Measurements from ENCODE around the gene STMN3.

STMN3 gene

GRCh38 chr20:63606686-63607085 is 46.5 kb downstream of the STMN3 start:
- DNase-seq, result no peak

- no peak for DNase-seq
These were observed 50.9 kb downstream of the STMN3 start for GRCh38 chr20:63602321-63602720.

- DNase-seq, result peak; percentile 41
These were observed 51.5 kb downstream of the STMN3 start for GRCh38 chr20:63601679-63602078.

GRCh38 chr20:63599396-63600050 is 53.7 kb downstream of the STMN3 start:
- no peak for DNase-seq

- no peak for DNase-seq
These were observed 54.5 kb downstream of the STMN3 start for GRCh38 chr20:63598479-63599395.

- DNase-seq, result no peak
These were observed 55.4 kb downstream of the STMN3 start for GRCh38 chr20:63597651-63598478.

- DNase-seq, result no peak
These were observed 56.8 kb downstream of the STMN3 start for GRCh38 chr20:63596423-63596822.

- DNase-seq, result no peak
These were observed 57.7 kb downstream of the STMN3 start for GRCh38 chr20:63595416-63596127.

GRCh38 chr20:63594043-63594561 is 59.1 kb downstream of the STMN3 start:
- no peak for DNase-seq

GRCh38 chr20:63592661-63593060 is 60.6 kb downstream of the STMN3 start:
- no peak for DNase-seq

- no peak for DNase-seq
These were observed 61.4 kb downstream of the STMN3 start for GRCh38 chr20:63591786-63592355.

- DNase-seq, result no peak
These were observed 62.1 kb downstream of the STMN3 start for GRCh38 chr20:63591147-63591533.

- DNase-seq, result no peak
These were observed 62.7 kb downstream of the STMN3 start for GRCh38 chr20:63590218-63591146.

Data from CD4-positive, alpha-beta T cell treated with Interleukin-15 for 1 hour (primary cell).